SU-DHL-6 (cell line): ENCODE results near the gene RNF166.

Experiments used
- H2AFZ ChIP-seq: fragments of 200-600 bp; sonication (generic); 2 replicates; pipeline ENCODE4 v1.6.1; 2014; ENCODE audit warnings: low read depth, mild to moderate bottlenecking, moderate library complexity, mixed read lengths, antibody characterized with exemption, low read length; ENCODE audit not compliant: severe bottlenecking
- H3F3A ChIP-seq: fragments of 200-600 bp; shearing (Covaris generic); 2 replicates; pipeline ENCODE4 v1.6.0; 2016; ENCODE audit warnings: antibody characterized with exemption, mild to moderate bottlenecking; ENCODE audit not compliant: insufficient read depth
- H3K27ac ChIP-seq: fragments of 200-600 bp; sonication (generic); 2 replicates; pipeline ENCODE4 v1.5.1; 2016; ENCODE audit warnings: low read depth, mild to moderate bottlenecking, low read length, moderate library complexity, mixed read lengths
- H3K27me3 ChIP-seq: fragments of 200-600 bp; sonication (generic), shearing (Covaris generic); 2 replicates; pipeline ENCODE4 v1.6.0; 2014; ENCODE audit warnings: mild to moderate bottlenecking, low read length
- H3K36me3 ChIP-seq: fragments of 200-600 bp; sonication (generic); 2 replicates; pipeline ENCODE4 v1.6.1; 2014; ENCODE audit warnings: mild to moderate bottlenecking, low read length, mixed read lengths
- H3K4me2 ChIP-seq: fragments of 300-600, 200-600 bp; shearing (Covaris generic), sonication (generic); 2 replicates; pipeline ENCODE4 v1.6.0; 2014; ENCODE audit warnings: low read length, low read depth, mild to moderate bottlenecking; ENCODE audit not compliant: poor library complexity, severe bottlenecking
- H3K4me3 ChIP-seq: fragments of 200-600 bp; sonication (generic); 2 replicates; pipeline ENCODE4 v1.5.1; 2014; ENCODE audit warnings: antibody characterized with exemption, low read length, mild to moderate bottlenecking, mixed read lengths; ENCODE audit not compliant: insufficient read depth, poor library complexity, severe bottlenecking
- H3K79me2 ChIP-seq: fragments of 200-600 bp; sonication (generic); 2 replicates; pipeline ENCODE4 v1.6.1; 2014; ENCODE audit warnings: mild to moderate bottlenecking, low read length, moderate library complexity; ENCODE audit not compliant: insufficient read depth
- H3K9ac ChIP-seq: fragments of 200-600 bp; sonication (generic); 2 replicates; pipeline ENCODE4 v1.7.0; 2014; ENCODE audit warnings: mild to moderate bottlenecking, low read length
- H3K9me2 ChIP-seq: fragments of 200-600 bp; sonication (generic); replicated peaks from 2 replicates; pipeline ENCODE4 v1.6.1; 2014; ENCODE audit warnings: low read length; ENCODE audit not compliant: insufficient read depth
- H3K9me3 ChIP-seq: fragments of 200-600 bp; sonication (generic); 2 replicates; pipeline ENCODE4 v1.6.1; 2014; ENCODE audit warnings: low read length, mixed read lengths; ENCODE audit not compliant: insufficient read depth
- H4K20me1 ChIP-seq: fragments of 200-600 bp; sonication (generic); 2 replicates; pipeline ENCODE4 v1.6.1; 2014; ENCODE audit warnings: low read depth, mild to moderate bottlenecking, antibody characterized with exemption, low read length, moderate library complexity, mixed read lengths
- CTCF ChIP-seq: fragments of 200-600 bp; sonication (generic); IDR thresholded peaks from one replicate; pipeline ENCODE4 v1.5.1; 2017; ENCODE audit warnings: antibody characterized with exemption, mild to moderate bottlenecking, low read length, moderate library complexity; ENCODE audit not compliant: insufficient read depth, poor library complexity, severe bottlenecking
- EZH2phosphoT487 ChIP-seq: fragments of 200-600 bp; sonication (generic), shearing (Covaris generic); conservative IDR thresholded peaks from 2 replicates; pipeline ENCODE4 v1.6.1; 2018; ENCODE audit warnings: mild to moderate bottlenecking, antibody characterized with exemption, low read length, moderate library complexity, mixed read lengths

The RNF166 gene

GRCh38 chr16:88731699-88732098 lies 25.5 kb upstream of the RNF166 start:
- no peak overlapping the region for H3K4me2 ChIP-seq

DNA sequence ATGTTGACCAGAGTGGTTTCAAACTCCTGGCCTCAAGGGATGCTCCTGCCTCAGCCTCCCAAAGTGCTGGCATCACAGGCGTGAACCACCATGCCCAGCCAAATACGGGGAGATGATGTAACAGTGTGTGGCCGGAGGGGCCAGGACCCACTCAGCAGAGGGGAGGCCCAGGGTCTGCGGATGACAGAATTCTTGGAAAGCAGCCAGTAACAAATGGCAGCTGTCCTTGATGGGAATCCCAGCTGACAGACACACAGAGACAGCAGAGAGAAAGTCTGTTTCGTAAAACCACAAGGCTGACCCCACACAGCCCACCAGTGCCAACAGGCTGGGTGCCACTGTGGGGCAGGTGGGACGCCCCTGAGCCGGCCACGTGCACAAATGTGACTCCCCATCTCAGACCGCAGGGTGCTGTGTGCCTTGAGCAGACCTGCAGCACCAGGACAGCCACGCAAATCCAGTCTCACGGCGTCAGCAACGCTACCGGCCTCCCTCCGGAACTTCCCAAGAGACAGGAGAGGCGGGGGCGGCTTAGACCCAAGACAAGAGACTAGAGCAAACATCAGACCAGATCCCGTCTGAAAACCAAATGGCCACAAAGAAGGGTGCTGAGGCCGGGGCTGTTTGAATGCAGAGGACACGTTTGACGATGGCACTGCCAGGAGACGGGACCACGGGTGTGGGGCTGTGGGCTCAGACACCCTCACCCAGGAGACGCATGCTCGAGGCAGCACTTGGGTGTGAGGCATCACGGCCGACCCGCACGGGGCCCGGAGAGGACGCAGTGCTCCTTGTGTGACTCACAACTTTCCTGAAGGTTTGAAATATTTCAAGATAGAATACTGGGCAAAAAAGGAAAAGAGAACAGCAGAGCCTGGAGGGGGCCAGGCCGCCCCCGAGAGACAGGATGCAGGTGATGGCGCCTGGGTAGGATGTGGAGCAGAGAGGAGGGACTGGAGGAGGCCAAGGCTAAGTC lies 24.7 kb upstream of the RNF166 start:
- Histone ChIP-seq H3K27ac (no peak overlapping the region), H3K36me3 (no peaks in the 10 kb centered on the region), H2AFZ (no peak overlapping the region), H3K27me3 (no peaks in the 10 kb centered on the region), H3K4me3 (no peak overlapping the region), H3K9me2 (no peaks in the 10 kb centered on the region), H3F3A (no peaks in the 10 kb centered on the region), H4K20me1 (no peaks in the 10 kb centered on the region), H3K9me3 (no peaks in the 10 kb centered on the region), H3K4me2 (no peak overlapping the region), H3K79me2 (no peaks in the 10 kb centered on the region), H3K9ac (no peak overlapping the region)
- no peak for TF ChIP-seq EZH2phosphoT487
- TF ChIP-seq CTCF, result no peak

More at GRCh38 chr16:88731699-88732098, 25.5 kb upstream of the RNF166 start:
- H3K27ac ChIP-seq, result no peak overlapping the region
- no peaks in the 10 kb centered on the region for H3K36me3 ChIP-seq
- no peaks in the 10 kb centered on the region for H3K27me3 ChIP-seq
- no peak overlapping the region for H3K9ac ChIP-seq
- H4K20me1 ChIP-seq, result no peaks in the 10 kb centered on the region
- no peak overlapping the region for H2AFZ ChIP-seq
- H3K79me2 ChIP-seq, result no peaks in the 10 kb centered on the region
- no peak overlapping the region for H3K4me3 ChIP-seq
- no peaks in the 10 kb centered on the region for H3K9me3 ChIP-seq
- TF ChIP-seq EZH2phosphoT487 (no peak), CTCF (no peak)
- H3F3A ChIP-seq, result no peaks in the 10 kb centered on the region
- no peaks in the 10 kb centered on the region for H3K9me2 ChIP-seq

DNA sequence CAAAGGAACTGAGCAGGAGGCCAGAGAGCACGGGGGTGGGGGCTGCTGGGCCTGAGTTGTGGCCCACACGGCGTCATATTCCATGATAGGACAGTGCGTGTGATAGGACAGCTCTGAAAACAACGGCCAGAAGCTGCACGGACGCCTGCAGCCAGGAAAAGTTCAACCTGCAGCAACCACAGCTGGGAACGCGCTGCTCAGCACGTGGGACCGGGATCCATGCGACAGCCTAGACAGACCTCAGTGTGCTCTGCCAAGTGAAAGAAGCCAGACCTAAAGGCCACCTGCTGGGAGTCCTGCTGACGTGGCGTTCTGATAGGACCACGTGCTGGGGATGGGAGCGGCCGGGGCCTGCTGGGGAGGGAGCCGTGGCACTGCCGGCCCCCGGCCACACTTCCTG lies 21.7 kb upstream of the RNF166 start:
- no peaks in the 10 kb centered on the region for H3K27me3 ChIP-seq
- H3F3A ChIP-seq, result no peaks in the 10 kb centered on the region
- no peak overlapping the region for H3K27ac ChIP-seq
- TF ChIP-seq CTCF, result no peak
- no peak for TF ChIP-seq EZH2phosphoT487
- no peaks in the 10 kb centered on the region for H3K9me3 ChIP-seq
- no peaks in the 10 kb centered on the region for H3K79me2 ChIP-seq
- H3K4me3 ChIP-seq, result no peak overlapping the region
- no peak overlapping the region for H2AFZ ChIP-seq
- no peaks in the 10 kb centered on the region for H4K20me1 ChIP-seq
- H3K9ac ChIP-seq, result no peak overlapping the region
- H3K36me3 ChIP-seq, result no peaks in the 10 kb centered on the region
- H3K4me2 ChIP-seq, result no peak overlapping the region
- H3K9me2 ChIP-seq, result no peaks in the 10 kb centered on the region
